A673 (cell line): ENCODE results near the gene BTBD9. TPM values are rescaled to one million over a fixed set of nuclear protein-coding genes. Genes with fewer than 3 reads are reported as not detected.

Source experiments
- BruUV-seq: library from RNA; stranded (reverse); fragments of 400-500 nt; replicated peaks from 2 replicates; lab custom pipeline; 2021; lab: Mats Ljungman, UMichigan
- CTCF ChIA-PET: fragments of 300-600 bp; sonication (Branson Sonifier 250); formaldehyde crosslinking; loops from one replicate; lab custom pipeline; 2022; ENCODE audit warnings: antibody characterized with exemption; lab: Charles Lee
- POLR2A ChIA-PET: fragments of 300-600 bp; sonication (Branson Sonifier 250); formaldehyde crosslinking; loops from one replicate; lab custom pipeline; 2022; ENCODE audit warnings: antibody characterized with exemption; ENCODE audit not compliant: low non-redundant PET; lab: Charles Lee
- DNase-seq: peaks from one replicate; pipeline ENCODE4 v3.0.0-alpha.2; 2015; ENCODE audit warnings: low spot score
- H3K27ac ChIP-seq: fragments of 200-600 bp; sonication (generic); 2 replicates; pipeline ENCODE4 v1.5.1; 2016; ENCODE audit warnings: mixed run types, low read depth, mild to moderate bottlenecking, mixed read lengths, antibody characterized with exemption, low read length; ENCODE audit not compliant: poor library complexity, severe bottlenecking
- H3K27me3 ChIP-seq: fragments of 200-600 bp; sonication (generic); replicated peaks from 2 replicates; pipeline ENCODE4 v1.6.1; 2017; ENCODE audit warnings: mixed run types, low read depth, mild to moderate bottlenecking, mixed read lengths, antibody characterized with exemption, low read length; ENCODE audit not compliant: insufficient read depth, poor library complexity
- H3K36me3 ChIP-seq: fragments of 200-600 bp; sonication (generic); 2 replicates; pipeline ENCODE4 v1.6.1; 2016; ENCODE audit warnings: mixed run types, mild to moderate bottlenecking, mixed read lengths, antibody characterized with exemption, low read length; ENCODE audit not compliant: insufficient read depth, poor library complexity, severe bottlenecking
- H3K4me1 ChIP-seq: fragments of 200-600 bp; sonication (generic); 2 replicates; pipeline ENCODE4 v1.6.1; 2017; ENCODE audit warnings: mixed run types, mild to moderate bottlenecking, mixed read lengths, antibody characterized with exemption, low read length; ENCODE audit not compliant: insufficient read depth, poor library complexity, severe bottlenecking
- H3K4me3 ChIP-seq: fragments of 200-600 bp; sonication (generic); 2 replicates; pipeline ENCODE4 v1.5.1; 2016; ENCODE audit warnings: low read depth, mixed run types, mild to moderate bottlenecking, mixed read lengths, low read length; ENCODE audit not compliant: poor library complexity, severe bottlenecking
- H3K9me3 ChIP-seq: fragments of 200-600 bp; sonication (generic); 2 replicates; pipeline ENCODE4 v1.6.1; 2016; ENCODE audit warnings: mixed run types, low read depth, mild to moderate bottlenecking, mixed read lengths, antibody characterized with exemption, low read length; ENCODE audit not compliant: poor library complexity, severe bottlenecking
- EZH2 ChIP-seq: fragments of 200-600 bp; sonication (generic); IDR thresholded peaks from 2 replicates; pipeline ENCODE4 v1.6.1; 2017; ENCODE audit warnings: borderline replicate concordance, low read depth, mild to moderate bottlenecking, mixed read lengths, antibody characterized with exemption, low read length; ENCODE audit not compliant: poor library complexity, severe bottlenecking
- intact Hi-C: fragments of 100-400 bp; cut with micrococcal nuclease; formaldehyde crosslinking; loops from one replicate; pipeline ENCODE4 v1.10.0; 2022; ENCODE audit not compliant: unreplicated experiment
- total RNA-seq: library from RNA; stranded (reverse); gene quantifications from 2 replicates; pipeline ENCODE4 v1.2.3, GENCODE V29; 2021
- TF ChIP-seq, protein P1 (sequence below): fragments of 300-800, 200-600 bp; sonication (generic); conservative IDR thresholded peaks from 2 replicates; pipeline ENCODE4 v1.5.1; 2017; ENCODE audit warnings: low read depth, mild to moderate bottlenecking, antibody characterized with exemption, low read length, moderate library complexity, mixed read lengths

Gene BTBD9
- total RNA-seq, 1 experiment from 2014 or later = 8.0 TPM

GRCh38 chr6:38213251-38213658 lies 426.5 kb downstream of the BTBD9 start:
- POLR2A ChIA-PET = no interaction called here
- BruUV-seq = no TSS peak

DNA sequence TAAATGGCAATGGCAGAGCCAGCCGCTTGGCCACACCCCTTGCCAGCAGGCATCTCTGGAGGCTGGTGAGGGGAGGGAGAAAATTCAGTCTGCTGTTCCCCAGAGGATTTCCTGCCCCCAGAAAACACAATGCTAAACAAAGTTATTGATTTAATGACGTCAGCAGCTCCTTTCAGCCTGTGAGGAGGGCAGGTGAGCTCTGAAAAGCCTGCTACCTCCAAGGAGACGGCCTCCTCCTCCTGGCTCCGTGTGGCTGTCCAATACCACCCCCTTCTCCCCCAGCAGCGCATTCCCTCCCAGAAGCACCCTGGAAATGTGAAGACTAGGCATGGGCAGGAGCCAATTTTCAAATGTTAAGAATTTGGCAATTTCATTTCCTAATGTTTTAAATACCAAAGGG lies 427.1 kb downstream of the BTBD9 start:
- TF ChIP-seq, protein P1, sequence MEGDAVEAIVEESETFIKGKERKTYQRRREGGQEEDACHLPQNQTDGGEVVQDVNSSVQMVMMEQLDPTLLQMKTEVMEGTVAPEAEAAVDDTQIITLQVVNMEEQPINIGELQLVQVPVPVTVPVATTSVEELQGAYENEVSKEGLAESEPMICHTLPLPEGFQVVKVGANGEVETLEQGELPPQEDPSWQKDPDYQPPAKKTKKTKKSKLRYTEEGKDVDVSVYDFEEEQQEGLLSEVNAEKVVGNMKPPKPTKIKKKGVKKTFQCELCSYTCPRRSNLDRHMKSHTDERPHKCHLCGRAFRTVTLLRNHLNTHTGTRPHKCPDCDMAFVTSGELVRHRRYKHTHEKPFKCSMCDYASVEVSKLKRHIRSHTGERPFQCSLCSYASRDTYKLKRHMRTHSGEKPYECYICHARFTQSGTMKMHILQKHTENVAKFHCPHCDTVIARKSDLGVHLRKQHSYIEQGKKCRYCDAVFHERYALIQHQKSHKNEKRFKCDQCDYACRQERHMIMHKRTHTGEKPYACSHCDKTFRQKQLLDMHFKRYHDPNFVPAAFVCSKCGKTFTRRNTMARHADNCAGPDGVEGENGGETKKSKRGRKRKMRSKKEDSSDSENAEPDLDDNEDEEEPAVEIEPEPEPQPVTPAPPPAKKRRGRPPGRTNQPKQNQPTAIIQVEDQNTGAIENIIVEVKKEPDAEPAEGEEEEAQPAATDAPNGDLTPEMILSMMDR = no peak
- TF ChIP-seq EZH2 = no peak
- CTCF ChIA-PET = no interaction called here
- DNase-seq = peak; percentile 71
- H3K4me1 ChIP-seq = peaks cover 34% of the 10 kb centered on the region
- POLR2A ChIA-PET = no interaction called here
- BruUV-seq = no TSS peak
- no peaks in the 10 kb centered on the region for H3K9me3 ChIP-seq
- H3K27ac ChIP-seq = peak overlapping the region; percentile 26
- no peaks in the 10 kb centered on the region for H3K36me3 ChIP-seq
- intact Hi-C loops = no loop called here
- H3K27me3 ChIP-seq = no peaks in the 10 kb centered on the region
- H3K4me3 ChIP-seq = no peak overlapping the region

More at GRCh38 chr6:38213251-38213658, 426.5 kb downstream of the BTBD9 start:
- Histone ChIP-seq H3K4me3 (no peak overlapping the region), H3K9me3 (no peaks in the 10 kb centered on the region), H3K4me1 (peaks cover 34% of the 10 kb centered on the region), H3K36me3 (no peaks in the 10 kb centered on the region), H3K27ac (peak overlapping the region; percentile 26), H3K27me3 (no peaks in the 10 kb centered on the region)
- CTCF ChIA-PET = no interaction called here
- no peak for DNase-seq
- TF ChIP-seq, protein P1 = no peak
- no peak for TF ChIP-seq EZH2
- intact Hi-C loops = no loop called here

DNA sequence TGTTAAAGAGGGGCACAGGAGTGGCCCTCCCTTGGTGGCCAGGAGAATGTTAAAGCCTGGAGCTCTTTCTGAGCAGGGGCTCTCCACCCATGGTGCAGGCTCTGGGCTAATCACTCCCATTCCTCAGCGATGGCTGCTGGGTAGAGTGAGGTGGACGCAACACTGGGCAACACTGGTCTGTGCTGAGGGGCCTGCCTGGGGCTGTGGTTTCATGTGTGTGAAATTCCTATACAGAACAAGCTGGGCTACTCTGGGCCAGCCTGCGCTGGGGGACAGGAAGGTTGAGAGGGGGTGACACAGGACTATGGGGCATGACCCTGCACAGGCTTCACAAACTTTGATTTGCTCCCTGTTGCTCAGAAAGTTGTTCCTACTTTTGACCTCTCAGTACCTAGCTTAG lies 427.6 kb downstream of the BTBD9 start:
- Histone ChIP-seq H3K4me1 (peaks cover 34% of the 10 kb centered on the region), H3K27me3 (no peaks in the 10 kb centered on the region), H3K36me3 (no peaks in the 10 kb centered on the region), H3K9me3 (no peaks in the 10 kb centered on the region), H3K27ac (no peak overlapping the region), H3K4me3 (no peak overlapping the region)
- TF ChIP-seq, protein P1 = no peak
- TF ChIP-seq EZH2 = no peak
- BruUV-seq = no TSS peak
- no peak for DNase-seq
- ChIA-PET POLR2A (no interaction called here), CTCF (no interaction called here)
- intact Hi-C loops = no loop called here
